Activated CD4-positive, alpha-beta T cell treated with anti-CD3 and anti-CD28 coated beads, Interleukin-2, amount 50 U/mL, for 16 hours (primary cell): ENCODE measurements around the gene PXN.
"Not testable (repeated sequence)": the region's sequence is repeated elsewhere in the genome, so short reads cannot be mapped to it uniquely, and the experiment has no call there.

Experiments
- DNase-seq: peaks from one replicate; pipeline ENCODE4 v3.0.0-alpha.2; 2020

PXN gene

DNA sequence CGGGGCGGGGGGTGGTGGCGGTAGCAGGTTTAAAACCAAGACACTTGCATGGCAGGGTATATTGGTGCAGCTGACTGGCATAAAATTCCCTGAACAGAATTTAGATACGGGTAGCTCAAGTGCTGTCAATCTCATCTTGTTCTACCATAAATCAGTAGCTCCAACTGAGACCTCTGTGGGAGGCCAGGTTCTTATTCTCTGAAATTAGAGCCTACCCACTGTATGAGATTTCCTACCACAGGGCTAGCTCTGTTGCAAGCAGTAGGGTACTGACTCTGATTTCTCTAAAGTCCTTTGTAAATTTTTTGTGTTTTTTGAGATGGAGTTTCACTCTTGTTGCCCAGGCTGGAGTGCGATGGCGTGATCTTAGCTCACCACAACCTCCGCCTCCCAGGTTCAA lies 61.4 kb downstream of the PXN start:
- DNase-seq = no peak

DNA sequence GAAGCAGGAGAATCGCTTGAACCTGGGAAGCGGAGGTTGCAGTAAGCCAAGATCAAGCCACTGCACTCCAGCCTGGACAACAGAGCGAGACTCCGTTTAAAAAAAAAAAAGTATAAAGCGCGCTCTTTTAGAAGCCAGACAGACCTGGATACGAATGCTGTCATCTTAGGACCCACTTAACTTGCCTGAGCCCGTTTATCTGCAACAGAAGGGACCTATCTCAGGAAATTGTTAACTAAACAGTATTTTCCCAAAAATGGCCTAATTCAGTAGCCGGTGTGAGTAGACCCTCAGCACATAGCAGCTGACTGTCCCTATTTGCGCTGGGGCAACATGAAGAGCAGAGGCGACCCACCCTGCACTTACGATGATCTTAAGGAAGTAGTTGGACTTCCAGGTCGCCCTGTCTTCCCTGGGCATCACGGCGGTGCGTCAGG lies 65.1 kb downstream of the PXN start:
- DNase-seq = no peak

DNA sequence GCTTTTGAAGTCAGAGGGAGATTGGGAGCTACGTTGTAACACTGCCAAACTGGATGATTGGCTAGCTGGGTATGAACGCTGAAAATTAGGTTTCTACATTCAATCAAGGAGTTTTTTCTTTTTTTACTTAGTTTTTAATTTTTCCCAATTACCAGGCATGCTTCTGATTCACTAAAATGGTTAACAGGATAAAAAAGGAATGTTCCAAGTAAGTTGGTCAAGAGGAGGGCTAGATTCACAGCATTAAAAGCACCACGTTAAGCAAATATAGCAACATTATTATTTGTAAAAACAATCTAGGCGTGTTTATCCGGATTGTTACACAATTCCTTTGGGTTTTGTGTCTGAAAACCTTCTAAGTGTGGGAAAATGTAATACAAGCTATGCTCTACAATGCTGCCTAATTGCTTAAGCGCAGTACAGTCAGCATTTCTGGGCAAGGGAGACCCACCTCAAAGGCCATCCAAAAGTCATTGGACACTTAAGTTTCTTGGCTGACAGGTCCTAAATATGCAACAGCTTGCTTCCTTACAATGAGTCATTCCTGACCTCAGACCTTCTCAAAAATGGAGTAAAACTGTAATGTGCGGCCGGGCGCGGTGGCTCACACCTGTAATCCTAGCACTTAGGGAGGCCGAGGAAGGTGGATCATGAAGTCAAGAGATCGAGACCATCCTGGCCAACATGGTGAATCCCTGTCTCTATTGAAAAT lies 65.8 kb downstream of the PXN start:
- DNase-seq = peak; percentile 67

DNA sequence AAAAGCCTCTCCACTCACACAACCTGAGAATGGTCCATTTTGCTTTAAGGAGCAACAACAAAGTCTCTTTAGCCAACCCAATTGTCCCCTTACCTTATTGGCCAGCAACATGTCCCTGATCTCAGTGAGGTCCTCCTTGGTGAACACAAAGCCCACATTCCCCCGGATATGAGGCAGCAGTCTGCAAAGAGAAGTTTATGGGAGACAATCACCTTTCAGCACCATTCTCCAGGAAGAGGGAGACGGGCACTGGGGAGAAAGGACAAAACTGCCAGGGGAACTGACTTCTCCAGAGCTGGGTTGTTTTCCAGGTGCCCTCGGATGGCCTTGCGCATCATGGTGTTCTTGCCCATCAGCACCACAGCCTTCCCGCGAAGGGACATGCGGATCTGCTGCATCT lies 66.5 kb downstream of the PXN start:
- peak; percentile 27 for DNase-seq

DNA sequence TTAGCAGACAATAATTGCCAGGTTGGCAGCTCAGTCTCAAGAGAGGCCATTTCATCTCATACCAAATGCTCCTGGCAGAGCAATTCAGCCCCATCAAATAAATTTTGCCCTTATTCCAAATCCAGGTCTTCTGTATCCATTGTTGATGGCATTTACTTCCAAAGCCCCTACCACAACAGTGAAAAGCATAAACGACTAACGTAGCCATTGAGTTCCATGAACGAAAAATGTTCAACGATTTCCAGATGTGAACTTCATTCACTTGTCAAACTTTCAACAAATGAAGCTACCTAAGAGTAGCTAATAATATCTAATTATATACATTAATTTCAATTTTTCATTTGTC lies 68.0 kb downstream of the PXN start:
- no peak for DNase-seq

DNA sequence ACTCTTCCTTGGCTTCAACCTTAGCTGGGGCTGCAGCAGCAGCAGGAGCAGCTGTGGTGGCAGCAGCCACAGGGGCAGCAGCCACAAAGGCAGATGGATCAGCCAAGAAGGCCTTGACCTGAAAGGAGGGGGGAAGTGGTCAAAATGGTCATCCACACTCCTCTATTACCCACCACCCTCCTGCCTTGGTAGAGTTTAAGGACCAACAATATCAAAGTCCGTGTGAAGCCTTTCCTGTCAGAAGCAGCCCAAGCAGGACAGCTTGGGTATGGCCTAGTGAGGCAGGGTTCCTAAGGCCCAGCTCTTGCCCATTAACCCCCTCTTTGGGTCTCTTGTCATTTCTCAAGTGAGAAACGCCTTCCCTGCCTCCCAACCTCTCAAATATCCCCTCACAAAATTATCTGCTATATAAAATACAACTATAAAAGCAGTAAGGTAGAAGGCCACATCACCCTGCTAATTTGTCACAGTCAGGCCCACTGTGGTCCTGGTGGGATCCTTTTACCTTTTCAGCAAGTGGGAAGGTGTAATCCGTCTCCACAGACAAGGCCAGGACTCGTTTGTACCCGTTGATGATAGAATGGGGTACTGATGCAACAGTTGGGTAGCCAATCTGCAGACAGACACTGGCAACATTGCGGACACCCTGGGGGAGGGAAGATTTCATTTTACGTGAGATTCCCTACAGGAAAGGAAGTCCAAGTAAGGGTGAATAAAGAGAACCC lies 68.6 kb downstream of the PXN start:
- peak; percentile 12 for DNase-seq

DNA sequence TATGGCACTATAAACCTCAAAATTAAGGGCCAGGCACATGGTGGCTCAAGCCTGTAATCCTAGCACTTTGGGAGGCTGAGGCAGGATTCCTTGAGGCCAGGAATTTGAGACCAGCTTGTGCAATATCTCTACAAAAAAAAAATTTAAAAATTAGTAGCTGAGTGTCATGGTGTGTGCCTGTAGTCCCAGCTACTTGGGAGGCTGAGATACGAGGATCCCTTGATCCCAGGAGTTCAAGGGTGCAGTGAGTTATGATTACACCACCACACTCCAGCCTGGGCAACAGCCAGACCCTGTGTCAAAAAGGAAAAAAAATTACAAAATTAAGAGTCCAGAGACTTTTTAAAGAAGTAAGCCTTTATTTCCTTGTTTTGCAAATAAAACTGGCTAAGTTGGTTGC lies 69.2 kb downstream of the PXN start:
- no peak for DNase-seq

DNA sequence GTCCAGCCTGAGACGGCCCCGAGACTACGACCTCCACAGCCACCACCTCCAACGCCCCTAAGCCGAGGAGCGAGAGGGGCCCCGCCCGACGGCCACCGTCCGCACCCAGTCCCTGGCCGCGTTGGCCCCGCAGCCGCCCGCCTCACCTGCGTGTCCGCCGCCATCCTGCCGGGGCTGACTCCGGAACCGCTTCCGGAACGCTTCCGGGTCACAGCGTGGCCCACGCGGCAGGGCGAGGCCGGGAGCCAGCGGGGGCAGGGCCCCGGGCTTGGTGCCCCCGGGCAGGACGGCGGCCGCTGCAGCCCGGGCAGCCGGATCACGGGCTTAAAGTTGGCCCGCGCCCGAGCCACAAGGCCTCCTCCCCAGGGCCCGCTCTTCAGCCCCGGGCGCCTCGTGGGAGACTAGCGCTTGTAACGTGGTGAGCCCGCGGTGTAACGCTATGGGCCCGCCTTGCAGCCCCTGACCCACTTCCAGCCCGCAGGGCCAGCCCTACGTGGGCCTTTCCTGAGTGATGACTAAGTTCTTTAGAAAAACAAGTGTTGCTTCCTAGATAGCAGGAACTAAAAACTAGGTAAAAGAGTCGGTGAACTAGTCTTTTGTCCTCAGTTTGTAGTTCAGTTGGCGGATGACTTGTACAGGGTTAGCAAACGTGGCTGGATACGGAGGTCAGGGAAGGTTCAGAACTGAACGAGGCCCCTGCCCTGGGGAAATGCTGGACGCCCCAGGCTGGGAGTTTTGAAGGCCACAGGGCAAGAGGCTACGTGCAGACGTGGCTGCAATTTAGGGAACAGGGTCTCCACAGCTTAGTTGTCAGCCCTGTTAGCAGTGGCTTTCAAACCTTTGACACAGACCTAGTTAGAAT lies 70.8 kb downstream of the PXN start, which contains the start of gene GCN1:
TSS of gene GCN1 (minus strand) at position 182 of the 862 bp plus-strand sequence. CDS start at position 164, 18 bp downstream.
- DNase-seq = peak; percentile 90

DNA sequence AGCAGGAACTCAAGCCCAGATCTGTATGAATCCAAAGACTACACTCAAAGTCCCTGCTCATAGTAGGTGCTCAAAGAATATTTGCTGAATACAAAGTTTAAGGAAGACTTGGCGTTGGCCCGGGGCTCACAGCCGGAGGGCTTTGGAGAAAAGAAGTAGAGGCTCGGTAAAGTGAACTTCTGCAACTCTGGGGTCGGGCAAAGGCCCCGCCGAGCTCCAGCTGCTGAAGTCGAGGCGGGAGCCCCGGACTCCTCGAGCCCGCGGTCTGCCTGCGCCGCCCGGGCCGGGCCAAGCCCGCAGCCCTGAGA lies 71.3 kb downstream of the PXN start:
- DNase-seq = no peak

DNA sequence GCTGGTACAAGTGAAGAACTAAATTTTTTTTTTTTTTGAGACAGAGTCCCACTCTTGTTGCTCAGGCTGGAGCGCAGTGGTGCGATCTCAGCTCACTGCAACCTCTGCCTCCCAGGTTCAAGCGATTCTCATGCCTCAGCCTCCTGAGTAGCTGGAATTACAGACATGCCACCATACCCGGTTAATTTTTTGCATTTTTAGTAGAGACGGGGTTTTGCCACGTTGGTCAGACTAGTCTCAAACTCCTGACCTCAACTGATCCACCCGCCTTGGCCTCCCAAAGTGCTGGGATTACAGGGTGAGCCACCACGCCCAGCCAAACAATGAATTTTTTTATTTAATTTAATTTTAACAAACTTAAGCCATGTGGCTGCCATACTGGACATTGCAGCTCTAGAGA lies 72.2 kb downstream of the PXN start:
- not testable (repeated sequence) for DNase-seq

DNA sequence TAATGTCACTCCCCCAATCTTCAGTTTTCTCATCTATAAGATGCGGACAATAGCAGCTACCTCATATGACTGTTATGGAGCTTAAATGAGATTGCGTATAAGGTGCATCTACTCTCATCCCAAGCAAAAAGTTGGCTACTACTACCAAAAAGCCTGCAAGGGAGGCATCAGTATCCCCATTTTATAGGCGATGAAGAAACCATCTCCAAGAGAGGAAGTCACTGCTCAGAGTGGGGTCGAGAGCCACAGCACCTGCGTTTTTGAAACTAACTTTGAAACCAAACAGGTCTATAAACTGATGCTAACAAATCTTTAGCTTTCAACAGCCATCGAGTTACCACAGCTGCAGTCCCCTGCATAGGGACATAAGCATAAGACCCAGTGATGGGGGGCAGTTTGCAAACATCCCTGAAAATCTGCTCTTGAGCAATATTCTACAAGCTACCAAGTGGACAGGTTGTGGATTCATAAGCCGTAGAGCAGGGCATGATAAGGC lies 74.5 kb downstream of the PXN start:
- no peak for DNase-seq

DNA sequence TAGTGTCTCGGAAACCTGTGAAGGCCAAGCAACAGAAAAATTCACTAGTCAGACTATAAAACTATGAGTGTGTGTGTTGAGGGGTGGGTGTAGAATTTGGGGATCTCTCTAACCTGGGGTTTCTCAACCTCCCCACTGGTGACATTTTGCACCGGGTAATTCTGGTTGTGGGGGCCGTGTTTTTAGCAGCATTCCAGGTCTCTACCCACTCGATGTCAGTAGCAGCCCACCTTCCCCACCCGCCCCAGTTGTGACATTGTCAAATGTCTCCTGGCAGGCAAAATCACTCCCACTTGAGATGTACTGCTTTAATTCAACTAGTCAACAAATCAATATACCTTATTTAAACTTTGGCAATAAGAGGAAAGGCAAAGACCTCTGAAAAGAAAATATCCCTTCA lies 75.1 kb downstream of the PXN start:
- DNase-seq = no peak

DNA sequence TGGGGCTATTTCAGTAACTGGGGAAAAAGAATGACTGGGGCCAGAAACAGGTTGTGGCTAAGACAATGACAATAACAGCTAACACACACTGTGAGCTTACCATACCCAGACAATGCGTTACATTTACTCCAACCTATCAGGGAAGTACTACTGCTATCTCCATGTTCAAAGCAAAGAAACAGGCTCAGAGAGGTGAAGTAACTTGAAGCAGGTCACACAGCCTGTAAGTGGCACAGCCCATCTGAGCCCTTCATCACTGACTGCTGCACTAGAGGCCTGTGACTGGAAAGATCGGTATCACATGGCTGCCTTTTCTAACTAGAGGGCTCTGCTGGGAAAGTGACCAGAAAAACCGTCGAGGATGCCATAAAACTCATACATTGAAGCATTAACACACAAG lies 78.9 kb downstream of the PXN start:
- DNase-seq = no peak

DNA sequence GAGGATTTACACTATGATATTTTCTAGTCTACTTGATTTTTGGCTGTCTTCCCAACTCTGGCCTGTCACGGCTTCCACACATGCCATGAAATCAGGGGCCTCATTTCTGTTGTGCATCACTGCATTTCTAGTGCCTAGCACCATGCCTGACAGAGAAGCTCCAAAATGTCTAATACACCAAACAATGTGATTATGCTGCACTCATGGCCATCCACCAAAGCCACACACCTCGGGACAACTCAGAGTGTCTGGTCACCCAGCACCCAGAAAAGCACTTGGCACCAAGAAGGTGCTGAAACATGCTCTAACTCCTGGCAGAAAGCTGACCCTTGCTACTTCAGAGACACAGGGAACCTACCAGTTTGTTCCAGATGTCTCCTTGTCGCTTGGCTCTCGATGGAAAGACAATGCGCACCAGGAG lies 82.3 kb downstream of the PXN start:
- DNase-seq = no peak

DNA sequence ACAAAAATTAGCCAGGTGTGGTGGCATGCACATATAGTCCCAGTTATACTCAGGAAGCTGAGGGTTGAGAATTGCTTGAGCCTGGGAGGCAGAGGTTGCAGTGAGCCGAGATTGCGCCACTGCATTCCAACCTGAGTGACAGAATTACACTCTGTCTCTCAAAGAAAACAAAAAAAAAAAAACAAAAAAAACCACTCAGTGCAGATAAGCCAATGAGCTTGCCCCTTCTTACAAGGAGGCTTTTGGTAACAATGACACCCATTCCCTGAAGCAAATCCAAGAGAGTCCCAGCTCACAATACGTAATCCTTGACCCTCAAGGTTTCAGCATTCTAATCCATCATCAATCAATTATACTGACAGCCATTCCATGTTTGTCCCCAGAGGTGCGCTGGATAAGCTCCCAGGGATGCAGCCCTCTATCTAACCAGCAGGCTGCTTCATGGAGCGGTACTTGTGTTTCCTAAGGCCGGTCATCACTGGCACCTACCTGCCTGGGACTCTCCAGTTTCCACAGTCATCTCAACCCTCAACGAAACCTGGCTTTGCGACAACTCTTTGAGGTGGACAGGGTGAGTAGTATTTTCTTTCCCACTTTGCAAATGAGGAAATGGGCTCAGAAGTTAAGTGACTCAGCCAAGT lies 83.4 kb downstream of the PXN start:
- DNase-seq = no peak

DNA sequence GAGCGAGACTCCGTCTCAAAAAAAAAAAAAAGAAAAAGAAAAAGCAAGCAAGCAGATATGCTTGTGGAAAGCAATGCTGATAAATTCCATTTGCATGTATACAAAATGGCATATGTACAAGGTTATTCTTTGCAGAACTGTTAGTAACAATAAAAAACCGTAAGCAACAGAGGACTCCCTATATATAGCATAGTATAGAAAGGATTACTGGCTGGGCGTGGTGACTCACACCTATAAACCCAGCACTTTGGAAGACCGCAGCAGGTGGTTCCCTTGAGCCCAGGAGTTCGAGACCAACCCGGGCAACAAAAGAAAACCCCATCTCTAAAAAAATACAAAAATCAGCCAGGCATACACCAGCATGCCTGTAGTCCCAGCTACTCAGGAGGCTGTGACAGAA lies 84.6 kb downstream of the PXN start:
- no peak for DNase-seq

DNA sequence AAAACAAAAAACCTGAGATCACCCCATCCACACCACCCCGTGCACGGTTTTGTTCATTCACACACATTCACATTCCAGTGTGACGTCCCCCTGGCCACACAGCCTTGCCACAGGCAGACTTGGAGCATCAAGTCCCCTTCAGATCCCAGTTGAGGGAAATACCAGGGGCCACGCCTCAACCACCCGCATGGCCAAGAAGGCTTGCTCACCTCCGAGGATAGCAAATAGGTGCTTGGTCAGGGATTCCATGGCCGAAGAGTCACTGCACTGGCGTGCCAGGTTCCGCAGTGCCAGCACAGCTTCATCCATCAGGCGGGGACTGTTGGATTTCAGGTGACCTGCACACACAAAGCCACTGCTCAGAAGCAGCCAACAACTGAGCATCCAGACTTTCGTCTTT lies 90.0 kb downstream of the PXN start:
- no peak for DNase-seq

DNA sequence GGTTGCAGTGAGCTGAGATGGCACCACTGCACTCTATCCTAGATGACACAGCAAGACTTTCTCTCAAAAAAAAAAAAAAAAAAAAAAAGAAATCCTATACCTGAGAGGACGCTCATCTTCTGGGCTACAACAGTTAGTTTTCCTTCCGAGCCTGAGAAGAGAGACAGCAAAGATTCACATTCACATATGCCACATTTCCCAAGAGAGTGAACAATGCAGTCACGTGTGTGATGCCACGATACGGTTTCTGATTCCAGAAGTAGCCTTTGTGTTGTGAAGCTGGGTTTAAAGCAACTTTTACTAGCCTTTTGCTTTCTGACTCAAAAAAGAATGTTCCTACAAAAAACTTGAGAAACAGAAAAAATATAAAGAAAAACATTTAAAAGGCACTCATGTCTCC lies 90.5 kb downstream of the PXN start:
- no peak for DNase-seq

DNA sequence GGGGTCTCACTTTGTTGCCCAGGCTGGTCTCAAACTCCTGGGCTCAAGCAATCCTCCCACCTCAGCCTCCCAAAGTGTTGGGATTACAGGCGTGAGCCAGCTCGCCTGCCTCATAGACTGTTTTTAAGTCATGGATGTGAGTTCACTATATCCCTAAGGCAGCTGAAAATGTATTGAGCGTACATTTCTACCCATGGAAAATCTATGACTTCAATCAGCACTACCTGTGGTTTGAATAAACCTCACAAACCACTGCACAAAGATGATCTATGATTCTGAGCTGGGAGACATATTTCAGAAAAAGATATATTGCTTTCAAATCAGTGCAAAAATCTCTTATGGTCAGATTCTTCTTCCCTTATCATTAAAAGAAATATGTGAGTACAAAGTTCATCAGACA lies 93.5 kb downstream of the PXN start:
- peak; percentile 17 for DNase-seq

DNA sequence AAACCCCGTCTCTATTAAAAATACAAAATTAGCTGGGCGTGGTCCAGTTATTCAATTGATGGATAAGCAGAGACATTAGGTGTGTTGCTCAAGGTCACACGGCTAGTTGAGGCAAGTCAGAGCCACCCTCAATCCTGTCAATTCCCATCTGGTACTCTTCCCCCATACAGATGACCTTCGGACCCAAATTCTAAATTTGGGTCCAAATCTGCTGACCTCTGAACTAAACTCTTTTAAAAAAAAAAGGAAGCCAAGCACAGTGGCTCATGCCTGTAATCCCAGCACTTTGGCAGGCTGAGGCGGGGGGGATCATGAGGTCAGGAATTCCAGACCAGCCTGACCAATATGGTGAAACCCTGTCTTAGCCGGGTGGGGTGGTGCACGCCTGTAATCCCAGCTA lies 94.9 kb downstream of the PXN start:
- DNase-seq = no peak

DNA sequence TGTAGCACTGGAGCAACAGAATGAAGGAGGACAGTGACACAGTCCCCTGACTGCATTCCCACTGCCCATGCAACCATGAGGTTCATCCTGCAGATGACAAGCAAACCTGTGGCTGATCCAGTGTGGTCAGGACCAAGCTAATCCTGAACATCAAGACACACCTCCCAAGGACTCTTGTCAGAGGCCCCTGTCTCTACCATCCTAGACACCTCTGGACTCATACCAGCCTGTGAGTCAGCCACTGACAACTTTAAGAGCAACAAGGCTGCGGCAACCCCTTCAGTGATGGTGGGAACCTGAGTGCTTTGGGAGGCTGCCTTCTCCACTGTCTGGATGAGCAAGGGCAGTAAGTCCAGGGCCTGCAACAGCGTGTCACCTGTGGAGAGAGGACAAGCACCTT lies 95.6 kb downstream of the PXN start:
- DNase-seq = no peak

DNA sequence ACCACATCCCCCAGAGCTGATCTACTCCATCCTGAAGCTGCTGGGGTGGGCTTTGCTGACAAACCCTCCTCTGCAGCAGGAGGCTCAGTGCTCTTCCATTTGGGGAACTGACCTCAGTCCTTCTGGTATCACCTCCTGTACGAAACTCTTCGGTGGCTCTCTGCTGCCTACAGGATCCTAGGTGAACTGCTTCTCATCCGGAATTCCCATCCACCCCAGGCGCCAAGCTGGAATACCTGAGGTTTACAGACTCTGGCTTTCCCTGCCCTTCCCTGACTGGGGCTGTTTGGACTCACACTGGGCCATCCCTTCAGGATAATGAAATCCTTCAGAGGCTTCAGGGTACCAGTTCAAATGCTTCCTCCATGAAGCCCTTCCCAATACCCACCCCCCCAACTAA lies 97.2 kb downstream of the PXN start:
- DNase-seq = no peak

DNA sequence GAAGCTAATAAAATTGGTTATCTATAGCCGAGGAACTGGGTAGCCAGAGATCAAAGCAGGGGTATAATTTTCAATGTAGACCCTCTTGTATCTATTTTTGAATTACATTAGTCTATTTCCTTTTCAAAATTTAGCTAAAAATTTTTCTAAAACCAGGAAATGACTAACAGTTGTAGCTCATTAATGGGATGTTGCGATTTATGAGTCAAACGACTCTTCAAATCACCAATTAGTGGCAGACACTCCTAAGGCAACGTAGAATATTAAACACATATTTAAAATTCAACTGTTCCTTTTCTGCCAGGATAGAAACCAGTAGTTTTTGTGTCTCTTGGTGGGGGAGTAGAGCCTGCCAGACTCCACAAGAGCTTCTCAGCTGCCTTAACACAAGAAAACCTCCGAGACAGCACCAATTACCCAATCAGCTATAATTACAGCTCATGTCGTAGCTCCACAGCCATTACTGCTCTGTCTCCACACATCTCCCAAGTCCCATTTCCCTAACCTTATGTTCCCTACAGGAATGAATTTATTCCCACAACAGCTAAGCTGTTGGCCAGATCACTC lies 97.9 kb downstream of the PXN start:
- no peak for DNase-seq
